H1 (cell line): ENCODE results near the gene MMP20. TPM values are rescaled to one million over a fixed set of nuclear protein-coding genes. Genes with fewer than 3 reads are reported as not detected.

Experiments
- CTCF ChIA-PET: fragments of 300-600 bp; sonication (Branson Sonifier 250); formaldehyde crosslinking; loops from one replicate; lab custom pipeline; 2021; ENCODE audit not compliant: partially characterized antibody; lab: Charles Lee
- POLR2A ChIA-PET: fragments of 300-600 bp; sonication (Branson Sonifier 250); formaldehyde crosslinking; loops from one replicate; lab custom pipeline; 2021; ENCODE audit warnings: inconsistent platforms; ENCODE audit not compliant: partially characterized antibody; lab: Charles Lee
- DNase-seq, 2 experiments: peaks; one replicate each; pipeline versions ENCODE4 v3.0.0 to v3.0.0-alpha.2; 2010 to 2022; ENCODE audit warnings: low spot score in 2 of 2, low read depth in 1 of 2, mixed read lengths in 1 of 2
- FAIRE-seq: peaks from 2 replicates; lab custom pipeline; 2011; peaks lifted over from hg19 to GRCh38; lab: Jason Lieb, UNC
- H2AFZ ChIP-seq: 2 replicates; pipeline ENCODE4 v1.8.1; 2012; ENCODE audit warnings: low read length, inconsistent platforms
- H2AK5ac ChIP-seq: 2 replicates; pipeline ENCODE4 v1.6.1; 2013; ENCODE audit warnings: low read depth, low read length
- H2BK120ac ChIP-seq: replicated peaks from 2 replicates; pipeline ENCODE3; 2013; ENCODE audit warnings: low read depth, low read length, inconsistent platforms
- H2BK12ac ChIP-seq: 2 replicates; pipeline ENCODE4 v1.6.1; 2013; ENCODE audit warnings: low read depth, low read length
- H2BK15ac ChIP-seq: 2 replicates; pipeline ENCODE4 v1.6.1; 2013; ENCODE audit warnings: low read length
- H2BK20ac ChIP-seq: 2 replicates; pipeline ENCODE4 v1.6.1; 2013; ENCODE audit warnings: low read length
- H2BK5ac ChIP-seq: 2 replicates; pipeline ENCODE4 v1.6.1; 2013; ENCODE audit warnings: low read depth, low read length
- H3K14ac ChIP-seq: 2 replicates; pipeline ENCODE4 v1.6.1; 2013; ENCODE audit warnings: inconsistent platforms; ENCODE audit not compliant: insufficient read length
- H3K18ac ChIP-seq: 2 replicates; pipeline ENCODE4 v1.6.1; 2013; ENCODE audit warnings: low read length; ENCODE audit errors: extremely low read depth
- H3K23ac ChIP-seq: 2 replicates; pipeline ENCODE4 v1.6.1; 2013; ENCODE audit warnings: inconsistent platforms; ENCODE audit not compliant: insufficient read length
- H3K23me2 ChIP-seq: 2 replicates; pipeline ENCODE4 v1.6.1; 2013; ENCODE audit warnings: low read depth, low read length
- H3K27ac ChIP-seq: 2 replicates; pipeline ENCODE4 v1.6.1; 2011; ENCODE audit warnings: low read depth, low read length, inconsistent platforms
- H3K27me3 ChIP-seq, 4 experiments: replicated peaks in 1 of 4; 1 replicate in 1 of 4; 2 replicates in 3 of 4; pipeline versions ENCODE4 v1.6.1 to v1.8.1; 2011 to 2013; ENCODE audit warnings: low read length in 3 of 4, mild to moderate bottlenecking in 3 of 4, inconsistent platforms in 2 of 4, mixed read lengths in 2 of 4, moderate library complexity in 1 of 4; ENCODE audit not compliant: control insufficient read depth in 3 of 4, insufficient read depth in 3 of 4; ENCODE audit errors: extremely low read depth in 1 of 4
- H3K36me3 ChIP-seq, 4 experiments: 2 replicates each; pipeline versions ENCODE4 v1.6.1 to v1.8.1; 2011 to 2013; ENCODE audit warnings: mild to moderate bottlenecking in 4 of 4, low read length in 3 of 4, moderate library complexity in 2 of 4, control low read depth in 1 of 4, inconsistent platforms in 1 of 4; ENCODE audit not compliant: insufficient read depth in 4 of 4, control insufficient read depth in 2 of 4
- H3K4ac ChIP-seq: replicated peaks from 2 replicates; pipeline ENCODE3; 2013; ENCODE audit warnings: low read length, low read depth, mixed read lengths, inconsistent platforms; ENCODE audit not compliant: insufficient read length
- H3K4me1 ChIP-seq, 4 experiments: replicated peaks in 1 of 4; 1 replicate in 1 of 4; 2 replicates in 3 of 4; pipeline versions ENCODE4 v1.6.1 to v1.8.1; 2011 to 2013; ENCODE audit warnings: low read length in 3 of 4, inconsistent platforms in 2 of 4, mixed read lengths in 1 of 4; ENCODE audit not compliant: insufficient read depth in 4 of 4, control insufficient read depth in 3 of 4
- H3K4me2 ChIP-seq, 2 experiments: 2 replicates each; pipeline versions ENCODE4 v1.6.1 to v1.8.1; 2011 to 2013; ENCODE audit warnings: low read depth in 2 of 2, low read length in 2 of 2, control low read depth in 1 of 2, inconsistent platforms in 1 of 2, mild to moderate bottlenecking in 1 of 2; ENCODE audit not compliant: insufficient read depth in 1 of 2
- H3K4me3 ChIP-seq, 4 experiments: fragments of 200-600, 300-600 bp in 1 of 4; sonication (generic), shearing (Covaris generic), sonication (Bioruptor Twin) in 1 of 4; 2 replicates each; pipeline versions ENCODE4 v1.5.1 to v1.8.1; 2011 to 2016; ENCODE audit warnings: low read length in 4 of 4, low read depth in 3 of 4, control low read depth in 2 of 4, inconsistent platforms in 2 of 4, mild to moderate bottlenecking in 2 of 4, mixed read lengths in 1 of 4, moderate library complexity in 1 of 4; ENCODE audit not compliant: insufficient read depth in 2 of 4; ENCODE audit errors: extremely low read depth in 1 of 4
- H3K56ac ChIP-seq: replicated peaks from 2 replicates; pipeline ENCODE3; 2013; ENCODE audit warnings: low read depth, mild to moderate bottlenecking, mixed read lengths, low read length, inconsistent platforms; ENCODE audit not compliant: insufficient read length
- H3K79me1 ChIP-seq: 2 replicates; pipeline ENCODE4 v1.6.1; 2013; ENCODE audit warnings: low read depth, low read length, control low read depth
- H3K79me2 ChIP-seq, 2 experiments: 2 replicates each; pipeline versions ENCODE4 v1.6.1 to v1.8.1; 2012 to 2013; ENCODE audit warnings: low read length in 2 of 2, mild to moderate bottlenecking in 2 of 2, inconsistent platforms in 1 of 2; ENCODE audit not compliant: insufficient read depth in 2 of 2, control insufficient read depth in 1 of 2
- H3K9ac ChIP-seq, 4 experiments: replicated peaks in 1 of 4; 1 replicate in 1 of 4; 2 replicates in 3 of 4; pipeline versions ENCODE4 v1.6.1 to v1.8.1; 2011 to 2013; ENCODE audit warnings: low read depth in 3 of 4, low read length in 3 of 4, control low read depth in 2 of 4, mild to moderate bottlenecking in 2 of 4, moderate library complexity in 2 of 4, inconsistent platforms in 1 of 4; ENCODE audit errors: extremely low read depth in 1 of 4
- H3K9me3 ChIP-seq, 2 experiments: 2 replicates each; pipeline versions ENCODE4 v1.6.1 to v1.8.1; 2012 to 2013; ENCODE audit warnings: mild to moderate bottlenecking in 2 of 2, moderate library complexity in 2 of 2, control low read depth in 1 of 2, inconsistent platforms in 1 of 2, low read depth in 1 of 2, low read length in 1 of 2, mixed read lengths in 1 of 2; ENCODE audit not compliant: insufficient read depth in 2 of 2
- H4K20me1 ChIP-seq, 2 experiments: replicated peaks in 1 of 2; 2 replicates each; pipeline versions ENCODE3 to v1.8.1; 2011 to 2013; ENCODE audit warnings: inconsistent platforms in 2 of 2, low read length in 2 of 2, mild to moderate bottlenecking in 1 of 2; ENCODE audit not compliant: insufficient read depth in 2 of 2, control insufficient read depth in 1 of 2
- H4K5ac ChIP-seq: 2 replicates; pipeline ENCODE4 v1.6.1; 2013; ENCODE audit warnings: low read length, low read depth, mixed read lengths, inconsistent platforms; ENCODE audit not compliant: insufficient read length
- H4K8ac ChIP-seq: 2 replicates; pipeline ENCODE4 v1.8.0; 2013; ENCODE audit warnings: mild to moderate bottlenecking, moderate library complexity, low read length, inconsistent platforms; ENCODE audit not compliant: insufficient read depth; ENCODE audit errors: extremely low read depth
- H4K91ac ChIP-seq: replicated peaks from 2 replicates; pipeline ENCODE3; 2013; ENCODE audit warnings: low read length, mixed read lengths, inconsistent platforms; ENCODE audit not compliant: insufficient read length
- ATF2 ChIP-seq: IDR thresholded peaks from 2 replicates; pipeline ENCODE4 v1.6.1; 2012; ENCODE audit warnings: low read length, inconsistent platforms
- WGBS, 2 experiments: shearing (Covaris generic) in 1 of 2; methylation state at CpG; one replicate each; pipeline versions ENCODE4 v1.1.6 to v1.1.7; 2013 to 2015; ENCODE audit warnings: low lambda C conversion rate in 2 of 2, mixed read lengths in 2 of 2, inconsistent platforms in 1 of 2, low coverage in 1 of 2, missing lambda C conversion rate in 1 of 2; ENCODE audit not compliant: insufficient replicate concordance in 2 of 2, insufficient coverage in 1 of 2, insufficient read length in 1 of 2; ENCODE audit errors: extremely low coverage in 1 of 2, missing lambda C conversion rate in 1 of 2; 5-methylcytosine and 5-hydroxymethylcytosine counted together
- polyA plus RNA-seq, 7 experiments: library from polyadenylated mRNA; depleted of rRNA in 3 of 7; stranded (reverse) in 5 of 7; unstranded in 2 of 7; fragments of >200 nt in 5 of 7; fragments of 200-250 nt in 2 of 7; gene quantifications; 1 replicate in 5 of 7; 2 replicates in 1 of 7; 4 replicates in 1 of 7; pipeline versions ENCODE4 v1.2.1 to v1.2.3, GENCODE V29; 2011 to 2013; ENCODE audit warnings: missing spikeins in 2 of 7, mixed read lengths in 2 of 7
- total RNA-seq: library from RNA; stranded (reverse); fragmentation: NEBNext Ultra II Directional; extraction: Animal tissue kit (Norgen Biotek cat#: 25700); gene quantifications from 2 replicates; pipeline ENCODE4 v1.2.1, GENCODE V29; 2021

The MMP20 gene
- total and polyA plus RNA-seq, 2 of the 8 experiments (the other 6 are each of a cell fraction or from before 2014, with no cell fraction given) = not detected

- H3K79me2 ChIP-seq = no peaks in the 10 kb centered on the region
- H3K18ac ChIP-seq = no peak overlapping the region
- H2BK120ac ChIP-seq = no peak overlapping the region
- H2AK5ac ChIP-seq = no peak overlapping the region
- no peak overlapping the region for H2BK5ac ChIP-seq
- peaks cover 1 to 2% of the 10 kb centered on the region in 2 experiments; a peak in 2 of 4 replicates for H3K9me3 ChIP-seq
- H3K23me2 ChIP-seq = no peaks in the 10 kb centered on the region
- no peak overlapping the region for H4K5ac ChIP-seq
- H4K8ac ChIP-seq = no peak overlapping the region
- no peaks in the 10 kb centered on the region for H3K36me3 ChIP-seq
- 88% methylated on average over 2 of the region's 2 CpGs; no CpG with 5 or more reads in 1 of the 2 experiments for WGBS, 2 experiments
- H3K4me1 ChIP-seq = no peaks in the 10 kb centered on the region
- no peaks in the 10 kb centered on the region for H3K79me1 ChIP-seq
- no peak overlapping the region for H3K56ac ChIP-seq
- H3K9ac ChIP-seq = no peak overlapping the region
- no peak overlapping the region for H2BK20ac ChIP-seq
- TF ChIP-seq ATF2 = no peak
- H3K27me3 ChIP-seq = no peaks in the 10 kb centered on the region
- ChIA-PET POLR2A (no interaction called here), CTCF (interaction anchor here (1.0 to 1.6 kb wide), 2 partner anchors 21 to 30 kb away, joined by 3 read pairs; no protein-coding TSS in a partner anchor)
- H2AFZ ChIP-seq = no peak overlapping the region
- no peak overlapping the region for H2BK12ac ChIP-seq
- no peak overlapping the region for H3K27ac ChIP-seq
- DNase-seq = no peak
- H3K4ac ChIP-seq = no peak overlapping the region
- no peak overlapping the region for H2BK15ac ChIP-seq
- no peak for FAIRE-seq
- no peak overlapping the region for H3K4me3 ChIP-seq
- H3K23ac ChIP-seq = no peak overlapping the region
- H3K14ac ChIP-seq = no peak overlapping the region
- H4K20me1 ChIP-seq = no peaks in the 10 kb centered on the region
- H4K91ac ChIP-seq = no peak overlapping the region
- no peak overlapping the region for H3K4me2 ChIP-seq
These were observed 51.3 kb downstream of the MMP20 start for GRCh38 chr11:102573851-102574250.
